HG03060 (cell line): ENCODE measurements around the gene DDX10.

ENCODE experiments used
- ATAC-seq: cut with Tn5 transposase; IDR thresholded peaks from one replicate; pipeline ENCODE4 v1.9.1; 2021; ENCODE audit warnings: low read depth, moderate number of reproducible peaks; ENCODE audit not compliant: unreplicated experiment

The DDX10 gene

DNA sequence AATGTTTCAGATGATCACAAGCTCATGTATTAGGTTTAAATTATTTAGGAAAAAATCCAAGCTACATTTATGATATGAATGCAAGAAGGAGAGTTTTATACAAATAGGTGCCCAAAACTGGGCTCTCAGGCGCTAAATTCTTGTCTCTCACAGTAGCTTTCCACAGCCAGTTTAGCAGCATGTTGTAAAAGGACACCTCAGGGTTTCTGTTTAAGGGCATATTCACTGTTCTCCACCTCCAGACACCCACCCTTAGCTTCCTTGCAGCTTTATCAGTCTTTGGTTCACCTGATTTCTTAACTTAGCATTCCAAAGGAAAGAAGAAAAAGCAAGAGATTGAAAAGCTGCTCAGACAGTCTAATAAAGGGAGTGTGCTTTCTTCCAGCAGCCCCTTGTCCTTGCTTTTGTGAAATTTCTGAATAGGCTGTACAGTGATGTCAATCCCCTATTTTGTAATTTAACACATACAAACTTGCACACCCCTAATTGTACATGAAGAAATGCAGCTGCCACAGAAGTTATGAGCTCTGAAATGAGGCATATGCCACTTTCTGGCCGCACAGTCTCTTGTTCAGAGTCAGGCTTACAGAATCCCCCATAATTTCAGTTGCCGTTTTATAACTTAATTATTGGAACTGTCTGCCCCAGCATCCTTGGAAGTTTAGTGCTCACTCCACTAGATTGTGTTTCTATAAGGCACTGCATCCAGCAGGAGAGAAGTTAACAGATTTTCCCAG, 262.1 kb downstream of the DDX10 start:
- no peak for ATAC-seq

- no peak for ATAC-seq
These were observed 263.1 kb downstream of the DDX10 start for GRCh38 chr11:108927791-108928545.

GRCh38 chr11:108929241-108929640, 264.4 kb downstream of the DDX10 start:
- no peak for ATAC-seq

- ATAC-seq: no peak
These were observed 266.3 kb downstream of the DDX10 start for GRCh38 chr11:108931168-108931567.

DNA sequence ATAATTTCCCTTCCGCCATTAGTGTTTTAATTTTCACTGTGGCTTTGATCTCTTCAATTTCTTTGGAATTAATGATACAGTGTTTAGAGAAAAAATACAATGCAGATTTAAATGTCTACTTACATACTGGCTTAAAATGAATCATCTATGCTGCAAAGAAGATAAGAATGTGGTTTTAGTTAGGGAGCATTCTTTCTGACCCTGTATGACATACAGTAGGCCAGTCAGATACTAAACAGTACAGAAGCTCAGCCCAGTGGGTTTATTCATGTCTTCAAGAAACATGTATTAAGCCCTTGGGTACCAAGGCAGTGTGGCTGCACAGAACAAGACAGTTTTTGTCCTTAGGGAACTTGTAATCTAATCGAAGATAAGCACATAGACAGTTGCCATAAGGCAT, 268.8 kb downstream of the DDX10 start:
- ATAC-seq: no peak

GRCh38 chr11:108934289-108934688, 269.4 kb downstream of the DDX10 start:
- no peak for ATAC-seq

- ATAC-seq: no peak
These were observed 269.8 kb downstream of the DDX10 start for GRCh38 chr11:108934696-108935095.

DNA sequence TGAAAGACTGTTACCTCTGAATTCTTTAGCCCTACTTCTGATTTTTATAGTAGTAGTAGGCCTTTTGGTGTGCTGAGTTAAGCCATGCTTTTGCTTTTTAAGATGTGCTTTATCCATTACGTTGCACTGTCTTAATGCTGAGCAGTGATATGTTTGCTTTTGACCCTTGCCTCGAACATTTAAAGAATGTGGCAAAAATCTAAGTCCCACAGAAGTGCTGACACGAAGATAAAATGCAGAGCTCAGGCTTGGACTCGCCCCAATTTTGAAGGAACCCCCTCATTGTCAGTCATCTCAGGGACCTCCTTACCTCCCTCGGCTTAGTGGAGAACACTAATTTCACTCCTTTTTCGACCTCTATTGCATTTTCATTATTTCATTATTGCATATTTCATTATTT, 272.9 kb downstream of the DDX10 start:
- ATAC-seq: no peak

- ATAC-seq: no peak
These were observed 273.7 kb downstream of the DDX10 start for GRCh38 chr11:108938604-108939003.

DNA sequence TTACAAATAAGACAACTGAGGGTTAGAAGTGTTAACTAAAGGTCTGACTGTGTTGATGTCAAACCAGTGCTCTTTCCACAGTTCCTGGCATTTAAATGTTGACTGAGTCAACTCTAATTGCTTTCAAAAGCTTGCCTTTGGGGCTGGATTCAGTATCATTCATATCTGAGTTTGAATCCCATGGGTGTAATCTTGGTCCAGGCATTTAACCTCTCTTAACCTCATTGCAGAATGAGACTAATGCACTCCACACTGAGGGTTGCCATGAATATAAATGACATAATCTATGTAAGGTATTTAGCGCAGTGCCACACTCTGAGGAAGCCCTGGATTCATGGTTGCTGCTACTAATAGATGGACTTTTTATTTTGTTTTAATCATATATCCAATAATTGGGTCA, 274.3 kb downstream of the DDX10 start:
- no peak for ATAC-seq

- ATAC-seq: no peak
These were observed 279.0 kb downstream of the DDX10 start for GRCh38 chr11:108943853-108944252.

- ATAC-seq: no peak
These were observed 279.8 kb downstream of the DDX10 start for GRCh38 chr11:108944471-108945178.

- ATAC-seq: no peak
These were observed 280.5 kb downstream of the DDX10 start for GRCh38 chr11:108945341-108945740.

DNA sequence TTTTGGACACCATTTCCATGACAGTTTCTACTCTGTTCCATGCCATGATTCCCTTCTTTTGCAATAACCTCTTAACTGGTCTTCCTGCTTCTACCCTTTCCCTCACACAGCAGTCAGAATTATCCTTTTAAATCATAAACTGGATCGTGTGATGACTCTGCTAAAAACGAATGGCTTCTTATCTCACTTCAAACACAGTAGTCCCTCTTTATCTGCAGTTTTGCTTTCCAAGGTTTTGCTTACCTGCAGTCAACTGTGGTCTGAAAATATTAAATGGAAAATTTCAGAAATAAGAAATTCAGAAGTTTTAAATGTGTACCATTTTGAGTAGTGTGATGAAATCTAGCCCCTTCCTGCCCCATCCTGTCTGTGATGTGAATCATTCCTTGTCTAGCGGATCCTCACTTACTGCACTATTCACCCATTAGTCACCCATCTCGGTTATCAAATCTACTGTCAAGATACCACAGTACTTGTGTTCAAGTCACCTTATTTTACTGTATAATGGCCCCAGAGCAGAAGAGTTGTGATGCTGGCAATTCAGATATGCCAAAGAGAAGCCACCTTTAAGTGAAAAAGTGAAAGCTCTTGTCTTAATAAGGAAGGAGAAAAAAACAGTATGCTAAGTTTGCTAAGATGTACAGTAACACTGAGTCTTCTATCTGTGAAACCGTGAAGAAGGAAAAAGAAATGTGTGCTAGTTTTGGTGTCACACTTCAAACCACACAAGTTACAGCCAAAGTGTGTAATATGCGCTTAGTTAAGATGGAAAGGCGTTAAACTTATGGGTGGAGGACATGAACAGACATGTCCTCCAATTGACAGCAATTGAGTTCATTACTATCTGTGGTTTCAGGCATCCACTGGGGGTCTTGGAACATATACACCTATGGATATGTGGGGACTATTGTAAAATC, 283.0 kb downstream of the DDX10 start:
- ATAC-seq: no peak

DNA sequence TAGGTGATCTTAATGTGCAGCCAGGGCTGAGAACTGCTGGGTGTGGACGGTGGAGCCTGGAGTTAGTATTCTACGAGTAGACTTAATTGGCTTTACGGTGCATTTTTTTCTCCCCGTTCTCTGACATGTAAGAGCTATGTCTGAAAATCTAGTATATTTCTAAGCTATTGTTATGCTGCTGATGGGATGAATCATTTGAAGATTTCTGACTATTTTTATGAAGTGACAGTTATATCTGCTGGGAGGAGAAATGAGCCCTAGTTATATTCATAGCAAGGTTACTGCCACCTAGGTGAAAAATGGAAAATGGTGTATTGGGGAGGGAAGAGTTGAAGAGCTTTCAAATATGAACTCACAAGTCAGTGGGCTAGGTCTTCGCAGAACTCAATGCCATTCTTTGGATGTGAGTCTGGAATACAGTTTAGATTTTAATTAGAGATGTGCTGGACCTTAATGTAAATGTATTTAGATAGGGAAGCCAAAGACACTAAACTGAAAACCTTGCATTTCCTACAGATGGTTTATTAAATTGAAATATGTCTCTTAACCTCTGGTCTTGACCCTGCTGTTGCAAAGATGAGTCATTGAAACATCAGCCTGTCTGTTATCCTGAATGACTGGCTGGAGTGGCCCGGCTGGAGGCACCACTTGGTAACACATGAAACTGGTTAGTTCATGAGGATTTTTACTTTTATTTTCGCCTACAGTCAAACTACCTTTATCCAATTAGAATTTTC, 293.7 kb downstream of the DDX10 start:
- ATAC-seq: peak; percentile 49

DNA sequence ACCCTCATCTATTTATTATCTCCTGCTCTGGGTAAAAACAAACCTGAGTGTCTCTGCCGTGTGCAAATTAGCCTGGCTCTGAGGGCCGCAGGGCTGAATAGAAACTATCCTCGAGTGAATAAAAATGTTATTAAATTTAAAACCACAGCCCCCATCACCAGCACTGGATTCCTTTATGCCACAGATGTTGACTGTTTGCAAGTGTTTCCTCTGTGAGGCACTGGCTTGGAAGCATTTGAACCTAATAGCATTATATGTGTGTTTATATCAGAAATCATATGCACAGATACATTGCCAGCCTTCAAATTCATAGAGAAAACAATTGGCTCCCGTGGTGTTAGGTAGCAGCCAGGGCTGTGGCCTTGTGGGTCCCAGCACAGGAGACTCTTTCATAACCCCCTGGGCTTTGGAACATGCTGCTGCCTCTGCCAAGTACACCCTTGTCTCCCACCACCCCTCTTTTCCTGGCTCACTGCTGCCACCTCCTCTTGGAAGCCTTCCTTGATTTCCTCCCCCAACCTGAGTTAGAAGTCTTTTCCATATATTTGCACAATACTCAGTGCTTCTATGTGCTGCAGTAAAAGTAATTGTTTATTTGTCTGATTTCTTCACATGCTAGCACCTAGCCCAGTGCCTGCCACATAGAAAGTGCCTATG, 294.4 kb downstream of the DDX10 start:
- no peak for ATAC-seq

DNA sequence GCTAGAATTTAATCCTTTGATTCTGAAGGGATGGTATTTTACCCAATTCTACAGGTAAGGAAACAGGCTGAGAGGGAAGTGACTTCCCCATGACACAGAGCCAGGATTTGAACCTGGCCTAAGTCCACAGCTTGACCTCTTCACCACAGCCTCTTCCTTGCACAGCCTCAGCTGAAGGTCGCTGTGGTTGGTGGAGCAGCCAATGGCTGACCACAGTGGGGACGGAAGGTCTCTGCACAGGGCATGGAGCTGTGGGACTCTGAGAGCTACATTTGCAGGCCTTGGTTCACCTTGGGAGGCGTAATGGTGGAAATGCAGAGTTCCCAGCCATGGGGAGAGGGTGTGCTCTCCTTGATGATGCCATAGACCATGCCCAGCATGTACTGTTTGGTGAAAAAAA, 295.0 kb downstream of the DDX10 start:
- no peak for ATAC-seq

DNA sequence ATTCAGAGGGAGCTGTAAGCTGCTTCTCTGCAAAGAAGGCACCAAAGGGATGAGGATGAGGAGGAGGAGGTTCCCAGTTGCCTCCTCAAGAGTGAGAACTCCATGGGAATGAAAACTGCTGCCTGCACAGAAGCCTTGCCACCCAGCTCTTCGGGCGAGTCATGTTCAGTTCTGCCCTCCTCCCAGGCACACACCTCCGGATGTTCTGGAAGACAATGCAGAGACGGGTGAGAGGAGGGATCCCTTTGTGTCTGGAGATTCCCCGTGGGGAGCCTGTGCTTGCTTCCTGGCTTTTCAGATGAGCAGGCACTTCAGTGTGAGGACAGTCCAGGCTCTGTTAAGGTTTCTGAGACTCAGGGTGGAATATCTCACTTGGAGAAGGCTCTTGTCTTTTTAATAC, 295.6 kb downstream of the DDX10 start:
- ATAC-seq: no peak

DNA sequence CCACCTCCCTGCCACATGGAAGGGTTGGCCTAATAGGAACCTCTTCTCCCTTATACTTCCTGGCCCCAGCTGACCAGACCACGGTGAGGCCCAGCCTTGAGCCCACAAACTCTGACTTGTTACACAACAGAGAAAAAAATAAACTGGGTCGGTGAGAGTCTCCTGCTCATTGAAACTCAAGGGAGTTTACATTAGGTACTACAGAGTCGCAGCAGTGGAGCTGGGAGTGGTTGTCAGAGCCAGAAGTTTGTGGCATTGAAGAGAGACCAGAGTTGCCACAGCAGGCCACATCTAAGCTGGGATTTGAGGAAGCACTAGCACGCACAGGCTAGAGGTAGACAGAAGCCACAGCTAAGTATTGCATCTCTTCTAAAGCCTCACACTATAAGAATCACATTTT, 296.2 kb downstream of the DDX10 start:
- no peak for ATAC-seq
